RWPE2 (cell line): ENCODE measurements around the gene CDHR3.
"Not testable (repeated sequence)": the region's sequence is repeated elsewhere in the genome, so short reads cannot be mapped to it uniquely, and the experiment has no call there.

Experiments used
- ATAC-seq: fragments of 200-7000 bp; cut with Tn5 transposase; 3 replicates; pipeline ENCODE4 v1.9.1; 2021; ENCODE audit warnings: low read depth
- DNase-seq: peaks from one replicate; pipeline ENCODE4 v3.0.0-alpha.2; 2020; ENCODE audit warnings: low spot score
- H3K27ac ChIP-seq: fragments of 450-650 bp; 2 replicates; pipeline ENCODE4 v1.5.1; 2017; ENCODE audit warnings: mild to moderate bottlenecking; ENCODE audit not compliant: poor library complexity, severe bottlenecking
- H3K27me3 ChIP-seq: fragments of 250-450 bp; sonication (Bioruptor Pico); 2 replicates; pipeline ENCODE4 v1.5.1; 2021; ENCODE audit warnings: mild to moderate bottlenecking, moderate library complexity; ENCODE audit not compliant: insufficient read depth, poor library complexity, severe bottlenecking
- H3K36me3 ChIP-seq: fragments of 250-450 bp; sonication (Bioruptor Pico); 2 replicates; pipeline ENCODE4 v1.5.1; 2020; ENCODE audit warnings: low read depth, mild to moderate bottlenecking, moderate library complexity
- H3K4me1 ChIP-seq: fragments of 250-450 bp; sonication (Bioruptor Pico); 2 replicates; pipeline ENCODE4 v1.5.1; 2021; ENCODE audit warnings: mild to moderate bottlenecking, moderate library complexity; ENCODE audit not compliant: insufficient read depth, poor library complexity, severe bottlenecking
- H3K4me3 ChIP-seq: fragments of 250-450 bp; sonication (Bioruptor Pico); 2 replicates; pipeline ENCODE4 v1.5.1; 2021; ENCODE audit warnings: mild to moderate bottlenecking, moderate library complexity; ENCODE audit not compliant: severe bottlenecking
- H3K9me3 ChIP-seq: fragments of 250-450 bp; sonication (Bioruptor Pico); 2 replicates; pipeline ENCODE4 v1.5.1; 2021; ENCODE audit warnings: mild to moderate bottlenecking, moderate library complexity; ENCODE audit not compliant: severe bottlenecking
- CTCF ChIP-seq: fragments of 450-650 bp; IDR thresholded peaks from one replicate; pipeline ENCODE4 v1.5.1; 2017; ENCODE audit warnings: mild to moderate bottlenecking, moderate library complexity; ENCODE audit not compliant: poor library complexity, severe bottlenecking

Gene CDHR3

DNA sequence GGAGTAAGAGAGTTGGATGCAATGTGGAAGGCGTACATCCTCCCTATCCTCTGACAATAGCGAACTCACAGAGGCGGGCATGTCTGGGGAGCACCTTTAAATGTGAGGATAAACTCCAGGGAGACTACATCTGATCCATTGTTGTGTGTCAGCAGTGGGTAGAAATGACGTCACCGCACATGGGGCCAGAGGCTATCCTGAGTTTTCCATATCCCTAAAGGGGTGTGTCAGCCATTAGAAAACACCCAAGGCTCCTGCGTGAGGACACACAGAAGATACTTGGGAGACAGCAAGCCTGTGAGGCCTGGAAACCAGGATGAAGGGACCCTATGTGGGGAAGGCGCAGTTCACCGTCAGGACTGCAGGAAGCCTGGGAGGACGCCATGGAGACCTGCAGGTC, 17.2 kb upstream of the CDHR3 start:
- no peak for TF ChIP-seq CTCF
- DNase-seq (no peak), ATAC-seq (no peak)
- H3K4me1 ChIP-seq, result no peaks in the 10 kb centered on the region
- no peak overlapping the region for H3K4me3 ChIP-seq
- H3K27ac ChIP-seq, result no peak overlapping the region
- no peaks in the 10 kb centered on the region for H3K9me3 ChIP-seq
- H3K27me3 ChIP-seq, result no peaks in the 10 kb centered on the region
- H3K36me3 ChIP-seq, result no peaks in the 10 kb centered on the region

DNA sequence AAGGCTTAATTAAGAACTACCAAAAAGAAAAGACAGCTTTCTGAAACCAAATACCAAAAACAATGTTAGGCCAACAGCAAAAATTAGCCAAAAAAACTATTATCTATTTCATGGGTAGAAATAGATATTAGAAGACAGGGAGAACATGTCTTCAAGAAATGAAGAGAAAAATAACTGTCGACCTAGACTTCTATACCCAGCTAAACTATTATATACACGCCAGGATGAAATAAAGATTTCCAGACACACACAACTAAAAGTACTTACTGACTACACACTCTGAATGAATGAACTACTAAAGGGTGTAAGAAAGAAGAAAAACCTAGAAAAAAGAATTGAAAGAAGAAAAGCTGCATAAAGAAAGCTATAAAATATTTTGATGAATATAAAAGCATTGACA, 11.5 kb upstream of the CDHR3 start:
- no peaks in the 10 kb centered on the region for H3K27me3 ChIP-seq
- no peak for DNase-seq
- no peak overlapping the region for H3K4me3 ChIP-seq
- peaks cover 10% of the 10 kb centered on the region for H3K9me3 ChIP-seq
- no peak for TF ChIP-seq CTCF
- no peaks in the 10 kb centered on the region for H3K4me1 ChIP-seq
- H3K27ac ChIP-seq, result no peak overlapping the region
- no peak for ATAC-seq
- H3K36me3 ChIP-seq, result no peaks in the 10 kb centered on the region

DNA sequence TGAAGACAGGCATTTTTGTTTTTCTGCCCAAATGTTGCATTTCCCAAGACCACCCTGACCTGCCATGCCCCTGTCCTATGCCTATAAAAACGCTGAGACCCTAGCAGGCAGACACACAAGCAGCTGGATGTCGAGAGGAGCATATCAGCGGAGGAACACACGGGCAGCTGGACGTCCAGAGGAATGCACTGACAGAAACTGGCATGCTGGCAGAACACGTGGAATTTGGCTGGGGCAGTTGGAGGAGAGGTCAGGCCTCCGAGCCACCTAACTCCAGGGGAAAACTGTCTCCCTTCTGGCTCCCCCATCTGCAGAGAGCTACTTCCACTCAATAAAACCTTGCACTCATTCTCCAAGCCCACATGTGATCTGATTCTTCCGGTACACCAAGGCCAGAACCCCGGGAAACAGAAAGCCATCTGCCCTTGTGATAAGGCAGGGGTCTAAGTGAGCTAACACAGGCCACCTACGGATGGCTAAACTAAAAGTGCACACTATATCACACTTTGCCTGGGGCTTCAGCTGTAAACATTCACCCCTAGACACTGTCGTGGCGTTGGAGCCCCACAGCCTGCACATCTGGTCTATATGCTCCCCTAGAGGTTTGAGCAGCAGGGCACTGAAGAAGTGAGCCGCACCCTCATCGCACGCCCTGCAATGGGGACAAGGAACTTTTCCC, 10.0 kb upstream of the CDHR3 start:
- no peak for TF ChIP-seq CTCF
- DNase-seq, result no peak
- Histone ChIP-seq H3K4me1 (no peaks in the 10 kb centered on the region), H3K27me3 (no peaks in the 10 kb centered on the region), H3K27ac (no peak overlapping the region), H3K4me3 (no peak overlapping the region), H3K36me3 (no peaks in the 10 kb centered on the region), H3K9me3 (peaks cover 10% of the 10 kb centered on the region)
- ATAC-seq, result no peak

GRCh38 chr7:105954711-105955110, 8.4 kb upstream of the CDHR3 start:
- Histone ChIP-seq H3K27me3 (no peaks in the 10 kb centered on the region), H3K9me3 (peaks cover 10% of the 10 kb centered on the region), H3K4me1 (no peaks in the 10 kb centered on the region), H3K36me3 (no peaks in the 10 kb centered on the region), H3K27ac (no peak overlapping the region), H3K4me3 (no peak overlapping the region)
- ATAC-seq (no peak), DNase-seq (no peak)
- TF ChIP-seq CTCF, result no peak

DNA sequence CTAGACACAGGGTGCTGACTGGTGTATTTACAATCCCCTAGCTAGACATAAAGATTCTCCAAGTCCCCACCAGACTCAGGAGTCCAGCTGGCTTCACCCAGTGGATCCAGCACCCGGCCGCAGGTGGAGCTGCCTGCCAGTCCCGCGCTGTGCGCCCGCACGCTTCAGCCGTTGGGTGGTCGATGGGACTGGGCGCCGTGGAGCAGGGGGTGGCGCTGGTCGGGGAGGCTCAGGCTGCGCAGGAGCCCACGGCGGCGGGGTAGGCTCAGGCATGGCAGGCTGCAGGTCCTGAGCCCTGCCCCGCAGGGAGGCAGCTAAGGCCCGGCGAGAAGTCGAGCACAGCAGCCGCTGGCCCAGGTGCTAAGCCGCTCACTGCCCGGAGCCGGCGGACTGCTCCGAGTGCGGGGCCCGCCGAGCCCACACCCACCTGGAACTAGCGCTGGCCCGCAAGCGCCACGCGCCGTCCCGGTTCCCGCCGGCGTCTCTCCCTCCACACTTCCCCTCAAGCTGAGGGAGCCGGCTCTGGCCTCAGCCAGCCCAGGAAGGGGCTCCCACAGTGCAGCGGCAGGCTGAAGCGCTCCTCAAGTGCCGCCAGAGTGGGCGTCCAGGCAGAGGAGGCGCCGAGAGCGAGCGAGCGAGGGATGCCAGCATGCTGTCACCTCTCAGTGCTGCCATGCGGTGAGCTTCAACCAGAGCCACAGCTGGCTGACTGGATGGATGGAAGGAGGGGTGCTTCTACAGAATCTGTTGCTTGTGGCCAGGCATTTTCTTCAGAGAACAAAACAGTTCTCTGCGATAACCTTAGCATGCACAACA, 7.2 kb upstream of the CDHR3 start:
- not testable (repeated sequence) for H3K27me3 ChIP-seq, H3K36me3 ChIP-seq, H3K4me3 ChIP-seq, ATAC-seq, H3K4me1 ChIP-seq, H3K27ac ChIP-seq, DNase-seq, H3K9me3 ChIP-seq
